Measurements from ENCODE around the gene UMAD1. TPM values are rescaled to one million over a fixed set of nuclear protein-coding genes. Genes with fewer than 3 reads are reported as not detected.

Gene UMAD1
- total and polyA plus RNA-seq, 2 donors (not counting 3 experiments of a cell fraction or from before 2014, with no cell fraction given): 5.6 to 6.6 TPM

- Histone ChIP-seq H3K9me1 (replicated peaks; ENCODE audit: control insufficient read depth, extremely low read depth, insufficient read depth, low read length) (no peaks in the 10 kb centered on the region), H3K4me3 (replicated peaks in 1 of 3; ENCODE audit: insufficient read depth in 1 of 3, low read depth in 1 of 3, low read length in 3 of 3) (no peak overlapping the region), H4K20me1 (replicated peaks; ENCODE audit: control insufficient read depth, extremely low read depth, insufficient read depth, low read length) (no peaks in the 10 kb centered on the region), H3K27ac (ENCODE audit: insufficient read depth, low read depth, low read length) (no peak overlapping the region), H3K27me3 (ENCODE audit: control insufficient read depth in 2 of 2, insufficient read depth in 2 of 2, low read length in 2 of 2) (no peaks in the 10 kb centered on the region), H3K79me2 (ENCODE audit: control insufficient read depth, insufficient read depth, low read length) (no peaks in the 10 kb centered on the region), H3K36me3 (ENCODE audit: control insufficient read depth in 2 of 2, extremely low read depth in 1 of 2, insufficient read depth in 2 of 2, low read length in 2 of 2) (no peaks in the 10 kb centered on the region), H3K4me1 (ENCODE audit: control insufficient read depth, extremely low read depth, insufficient read depth, low read length) (no peaks in the 10 kb centered on the region), H3K9me3 (replicated peaks; ENCODE audit: control insufficient read depth, insufficient read depth, low read length) (no peaks in the 10 kb centered on the region), H3K9ac (replicated peaks; ENCODE audit: extremely low read depth, insufficient read depth, low read length) (no peak overlapping the region), H2AFZ (ENCODE audit: low read depth, low read length) (no peak overlapping the region), H3K4me2 (ENCODE audit: insufficient read depth, low read length) (no peak overlapping the region)
- dilution Hi-C loops (cut with MboI; ENCODE audit: extremely low pct_ligation_motif_present, low sequenced_read_pairs) (no loop called here), intact Hi-C loops (cut with micrococcal nuclease) (no loop called here)
- CTCF ChIA-PET: no interaction called here
- no peak for FAIRE-seq
- no peak for TF ChIP-seq EZH2 (IDR thresholded peaks at IDR 0.05; ENCODE audit: borderline replicate concordance, low read depth, low read length, severe bottlenecking)
- no peak for DNase-seq (ENCODE audit: low read depth, low spot score)
- BruUV-seq (replicated peaks): no TSS peak
- POLR2A ChIA-PET: no interaction called here
These were observed 189.1 kb downstream of the UMAD1 start for GRCh38 chr7:7829667-7830066.

- ChIA-PET CTCF (no interaction called here), POLR2A (no interaction called here)
- H3K79me2 ChIP-seq (ENCODE audit: control insufficient read depth, insufficient read depth, low read length): no peaks in the 10 kb centered on the region
- H3K4me3 ChIP-seq (replicated peaks in 1 of 3; ENCODE audit: insufficient read depth in 1 of 3, low read depth in 1 of 3, low read length in 3 of 3): no peak overlapping the region
- DNase-seq (ENCODE audit: low read depth, low spot score) (no peak), FAIRE-seq (no peak)
- no peaks in the 10 kb centered on the region for H3K9me3 ChIP-seq (replicated peaks; ENCODE audit: control insufficient read depth, insufficient read depth, low read length)
- dilution Hi-C loops (cut with MboI; ENCODE audit: extremely low pct_ligation_motif_present, low sequenced_read_pairs): no loop called here
- BruUV-seq (replicated peaks): no TSS peak
- H3K27me3 ChIP-seq (ENCODE audit: control insufficient read depth in 2 of 2, insufficient read depth in 2 of 2, low read length in 2 of 2): no peaks in the 10 kb centered on the region
- H3K36me3 ChIP-seq (ENCODE audit: control insufficient read depth in 2 of 2, extremely low read depth in 1 of 2, insufficient read depth in 2 of 2, low read length in 2 of 2): no peaks in the 10 kb centered on the region
- no peaks in the 10 kb centered on the region for H3K4me1 ChIP-seq (ENCODE audit: control insufficient read depth, extremely low read depth, insufficient read depth, low read length)
- no peak overlapping the region for H3K4me2 ChIP-seq (ENCODE audit: insufficient read depth, low read length)
- H2AFZ ChIP-seq (ENCODE audit: low read depth, low read length): no peak overlapping the region
- no peak for TF ChIP-seq FOS (IDR thresholded peaks at IDR 0.05; ENCODE audit: borderline replicate concordance, insufficient read depth, low read length)
- H3K27ac ChIP-seq (ENCODE audit: insufficient read depth, low read depth, low read length): no peak overlapping the region
- intact Hi-C loops (cut with micrococcal nuclease): no loop called here
- H4K20me1 ChIP-seq (replicated peaks; ENCODE audit: control insufficient read depth, extremely low read depth, insufficient read depth, low read length): no peaks in the 10 kb centered on the region
- no peaks in the 10 kb centered on the region for H3K9me1 ChIP-seq (replicated peaks; ENCODE audit: control insufficient read depth, extremely low read depth, insufficient read depth, low read length)
- no peak overlapping the region for H3K9ac ChIP-seq (replicated peaks; ENCODE audit: extremely low read depth, insufficient read depth, low read length)
These were observed 189.7 kb downstream of the UMAD1 start for GRCh38 chr7:7830122-7830878.
